ENCODE results near the gene MYOM1.

DNA sequence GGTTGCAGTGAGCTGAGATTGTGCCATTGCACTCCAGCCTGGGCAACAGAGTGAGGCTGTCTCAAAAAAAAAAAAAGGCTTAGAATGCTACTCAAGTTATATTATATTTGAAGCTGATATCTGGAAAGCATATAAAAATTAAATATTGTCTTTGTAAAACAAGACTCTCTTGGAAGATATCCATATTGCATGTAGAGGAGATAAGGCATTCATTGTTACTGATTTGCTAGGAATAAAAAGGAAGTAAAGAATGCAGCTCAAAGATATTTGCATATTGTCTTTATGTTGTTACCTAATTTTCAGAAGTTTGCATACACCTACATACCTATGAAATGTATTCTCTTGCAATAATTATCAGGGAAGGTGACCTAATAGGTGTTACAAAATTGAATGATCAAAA is 79.4 kb downstream of the MYOM1 start:
- TF ChIP-seq, protein P1, sequence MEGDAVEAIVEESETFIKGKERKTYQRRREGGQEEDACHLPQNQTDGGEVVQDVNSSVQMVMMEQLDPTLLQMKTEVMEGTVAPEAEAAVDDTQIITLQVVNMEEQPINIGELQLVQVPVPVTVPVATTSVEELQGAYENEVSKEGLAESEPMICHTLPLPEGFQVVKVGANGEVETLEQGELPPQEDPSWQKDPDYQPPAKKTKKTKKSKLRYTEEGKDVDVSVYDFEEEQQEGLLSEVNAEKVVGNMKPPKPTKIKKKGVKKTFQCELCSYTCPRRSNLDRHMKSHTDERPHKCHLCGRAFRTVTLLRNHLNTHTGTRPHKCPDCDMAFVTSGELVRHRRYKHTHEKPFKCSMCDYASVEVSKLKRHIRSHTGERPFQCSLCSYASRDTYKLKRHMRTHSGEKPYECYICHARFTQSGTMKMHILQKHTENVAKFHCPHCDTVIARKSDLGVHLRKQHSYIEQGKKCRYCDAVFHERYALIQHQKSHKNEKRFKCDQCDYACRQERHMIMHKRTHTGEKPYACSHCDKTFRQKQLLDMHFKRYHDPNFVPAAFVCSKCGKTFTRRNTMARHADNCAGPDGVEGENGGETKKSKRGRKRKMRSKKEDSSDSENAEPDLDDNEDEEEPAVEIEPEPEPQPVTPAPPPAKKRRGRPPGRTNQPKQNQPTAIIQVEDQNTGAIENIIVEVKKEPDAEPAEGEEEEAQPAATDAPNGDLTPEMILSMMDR (IDR thresholded peaks at IDR 0.05; ENCODE audit: extremely low read depth in 1 of 2, insufficient read depth in 1 of 2, low read depth in 1 of 2, low read length in 2 of 2), result no peak
- TF ChIP-seq EZH2 (IDR thresholded peaks at IDR 0.05; ENCODE audit: borderline replicate concordance, low read depth, low read length, severe bottlenecking) (no peak), POLR2A (IDR thresholded peaks at IDR 0.05; ENCODE audit: low read depth, low read length) (no peak), FOS (IDR thresholded peaks at IDR 0.05; ENCODE audit: borderline replicate concordance, insufficient read depth, low read length) (no peak), POLR2AphosphoS5 (IDR thresholded peaks at IDR 0.05; ENCODE audit: insufficient read depth, low read depth, low read length) (no peak), MYC (IDR thresholded peaks at IDR 0.05; ENCODE audit: low read depth, low read length) (no peak), JUN (IDR thresholded peaks at IDR 0.05; ENCODE audit: borderline replicate concordance, insufficient read depth, insufficient read length, low read depth) (no peak)
- TF ChIP-seq, protein P2, sequence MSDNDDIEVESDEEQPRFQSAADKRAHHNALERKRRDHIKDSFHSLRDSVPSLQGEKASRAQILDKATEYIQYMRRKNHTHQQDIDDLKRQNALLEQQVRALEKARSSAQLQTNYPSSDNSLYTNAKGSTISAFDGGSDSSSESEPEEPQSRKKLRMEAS (IDR thresholded peaks at IDR 0.05; ENCODE audit: insufficient read depth, insufficient read length), result no peak
